Mammary microvascular endothelial cell (primary cell): ENCODE results near the gene C4BPA. TPM values are rescaled to one million over a fixed set of nuclear protein-coding genes. Genes with fewer than 3 reads are reported as not detected.

Source experiments
- total RNA-seq: library from RNA; depleted of rRNA; stranded (reverse); fragments of >200 nt; gene quantifications from 2 replicates; pipeline ENCODE4 v1.2.3, GENCODE V29; 2015

The C4BPA gene
- total RNA-seq, result not detected in 2 replicates

DNA sequence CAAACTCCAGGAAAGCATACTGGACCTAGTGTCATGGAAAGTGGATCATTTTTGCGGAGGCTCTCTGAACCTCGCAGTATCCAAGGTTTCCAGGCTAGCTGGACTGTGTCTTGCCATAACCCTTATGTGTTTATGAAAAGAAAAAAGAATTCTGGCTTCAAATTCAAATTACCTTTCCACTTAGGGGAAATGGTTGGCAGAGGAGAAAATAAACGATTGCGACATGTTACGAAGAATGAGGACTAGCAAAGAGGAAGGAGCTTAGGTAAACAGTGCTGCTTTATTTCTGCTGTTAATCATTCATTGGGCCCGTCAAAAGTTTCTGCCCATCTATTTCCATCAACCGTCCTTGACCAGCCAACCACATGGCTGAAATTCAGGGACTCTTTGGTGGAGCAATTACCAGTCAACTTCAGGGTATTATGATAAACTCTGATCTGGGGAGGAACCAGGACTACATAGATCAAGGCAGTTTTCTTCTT lies at the start of gene C4BPA:
TSS of gene C4BPA (plus strand) at position 342 of the 482 bp plus-strand sequence. CDS start 8,793 bp downstream, outside the sequence.

DNA sequence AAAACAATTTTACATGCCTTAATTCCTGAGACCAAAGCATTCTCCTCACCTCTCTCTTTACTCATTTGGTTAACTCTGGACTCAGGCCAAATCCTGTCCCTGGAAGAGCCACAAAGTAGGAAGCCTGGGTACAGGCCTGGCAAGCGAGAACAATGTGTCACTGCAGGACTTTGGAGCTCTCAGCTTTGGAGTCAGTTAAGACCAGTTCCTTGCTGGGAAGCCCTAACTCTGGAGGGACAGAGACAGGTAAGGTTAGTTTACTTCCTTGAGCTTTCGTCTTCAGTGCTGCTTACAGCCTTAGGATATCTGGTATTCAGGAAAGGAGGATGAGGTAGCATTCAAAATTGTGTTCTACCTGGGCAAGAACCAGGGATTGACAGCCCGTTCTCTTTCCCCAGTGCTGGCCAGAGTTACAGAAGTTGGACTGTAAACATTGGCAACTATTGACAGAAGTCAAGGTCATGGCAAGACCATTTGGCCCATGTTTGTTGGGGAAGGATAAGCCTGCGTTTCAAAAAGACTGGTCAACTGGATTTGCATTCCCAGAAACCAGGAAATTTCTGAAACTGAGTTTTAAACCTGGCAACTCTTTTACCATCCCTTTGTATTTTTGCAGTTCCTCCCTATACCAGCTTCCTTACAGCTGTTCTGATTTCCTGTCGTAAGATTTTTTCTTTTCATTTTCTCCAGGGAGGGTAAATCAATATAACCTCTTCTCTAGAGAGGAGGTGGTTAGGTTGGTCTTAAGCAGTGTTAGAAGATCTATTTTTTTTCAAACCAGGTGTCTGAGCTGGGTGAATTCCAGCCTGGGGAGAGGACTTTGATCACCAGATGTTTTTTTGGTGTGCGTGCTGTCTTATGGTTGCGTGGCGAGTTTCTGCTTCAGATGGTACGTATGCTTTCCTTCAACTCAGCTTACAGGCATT lies 15.1 kb upstream of the C4BPA start, which contains the start of gene C4BPB:
TSS of gene C4BPB (plus strand) at position 160 of the 926 bp plus-strand sequence. CDS start at position 832, 672 bp downstream.

Other genes starting within 250 kb of the C4BPA start
- gene IL20, start 238.6 kb upstream of the C4BPA start, total RNA-seq, result not detected in 2 replicates
- not detected in 2 replicates for gene IL24, start 206.8 kb upstream of the C4BPA start, total RNA-seq
- 0.13 TPM in 1 of 2 replicates, not detected in the other for gene FCMR, start 182.3 kb upstream of the C4BPA start, total RNA-seq
- not detected in 2 replicates for gene PIGR, start 157.8 kb upstream of the C4BPA start, total RNA-seq
- not detected in 2 replicates for gene FCAMR, start 133.8 kb upstream of the C4BPA start, total RNA-seq
- gene C1orf116, start 71.5 kb upstream of the C4BPA start, total RNA-seq, result 0.07 TPM in 1 of 2 replicates, not detected in the other
- gene YOD1, start 53.0 kb upstream of the C4BPA start, total RNA-seq, result 4.2 and 5.3 TPM in 2 replicates
- gene PFKFB2, start 51.0 kb upstream of the C4BPA start, total RNA-seq, result 0.74 and 1.8 TPM in 2 replicates
- gene C4BPB, start 15.4 kb upstream of the C4BPA start, total RNA-seq, result 1.2 TPM in 1 of 2 replicates, not detected in the other
- 253 and 317 TPM in 2 replicates for gene CD55, start 217.4 kb downstream of the C4BPA start, total RNA-seq